HG03575 (cell line): ENCODE results near the gene C9orf152.

Experiments
- ATAC-seq: cut with Tn5 transposase; IDR thresholded peaks from one replicate; pipeline ENCODE4 v1.9.1; 2021; ENCODE audit not compliant: unreplicated experiment, insufficient number of reproducible peaks, low FRiP score; ENCODE audit errors: extremely low read depth

Gene C9orf152

GRCh38 chr9:110187126-110187525 lies 20.8 kb downstream of the C9orf152 start:
- no peak for ATAC-seq

DNA sequence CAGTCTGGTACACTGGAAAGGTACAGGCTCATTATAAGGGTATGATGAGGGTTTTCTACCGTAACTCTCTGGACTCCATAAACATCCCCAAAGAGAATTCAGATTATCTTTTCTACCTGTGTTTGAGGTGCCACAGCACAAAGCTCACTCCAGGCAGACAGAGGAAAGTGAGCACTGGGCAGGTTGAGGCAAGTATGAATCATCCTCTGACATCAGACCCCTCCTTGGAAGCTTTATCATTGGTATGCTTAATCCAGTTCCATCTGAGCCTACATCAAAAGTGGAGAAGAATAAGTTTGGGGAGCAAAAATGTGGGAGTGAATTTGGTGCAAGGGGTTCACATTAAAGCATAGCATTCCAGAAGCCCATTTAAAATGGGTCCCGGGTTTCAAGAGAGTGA lies 21.7 kb downstream of the C9orf152 start:
- ATAC-seq, result no peak

GRCh38 chr9:110185806-110186205 lies 22.2 kb downstream of the C9orf152 start:
- no peak for ATAC-seq

GRCh38 chr9:110183208-110184145 lies 24.5 kb downstream of the C9orf152 start:
- no peak for ATAC-seq

DNA sequence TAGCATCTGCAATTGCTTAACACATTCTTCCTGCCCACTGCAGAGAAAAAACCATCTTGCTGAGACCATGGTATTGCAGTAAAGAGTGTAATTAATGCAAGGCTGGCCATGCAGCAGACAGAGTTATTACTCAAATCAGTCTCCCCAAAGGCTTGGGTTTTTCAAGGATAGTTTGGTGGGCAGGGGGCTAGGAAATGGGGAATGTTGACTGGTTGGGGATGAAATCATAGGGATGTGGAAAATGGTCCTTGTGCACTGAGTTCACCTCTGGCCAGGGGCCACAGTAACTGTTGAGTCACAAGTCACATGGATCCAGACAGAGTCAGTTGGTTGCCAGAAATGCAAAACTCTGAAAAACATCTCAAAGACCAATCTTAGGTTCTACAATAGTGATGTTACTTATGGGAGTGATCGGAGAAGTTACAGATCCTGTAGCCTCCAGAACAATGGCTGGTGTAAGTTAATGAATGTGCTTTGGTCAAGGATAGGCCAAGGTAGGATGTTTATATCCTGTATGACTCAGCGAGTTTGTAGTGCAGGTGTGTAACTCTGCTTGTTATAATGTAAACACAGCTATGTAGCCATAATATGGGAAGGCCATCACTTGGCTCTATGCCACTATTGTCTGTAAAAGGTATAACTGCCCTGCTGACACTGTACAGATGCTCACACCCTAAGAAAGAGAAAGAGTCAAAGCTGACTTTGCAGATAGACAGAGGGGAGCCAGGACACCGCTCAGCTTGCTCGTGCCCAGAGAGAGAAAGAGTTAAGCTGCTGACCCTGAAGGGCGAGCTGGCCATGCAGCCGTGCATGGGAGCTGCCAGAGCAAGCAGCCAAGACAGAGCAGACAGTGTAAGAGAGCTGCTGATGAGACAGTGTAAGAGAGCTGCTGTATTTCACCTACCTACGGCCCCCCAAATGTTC lies 27.2 kb downstream of the C9orf152 start:
- no peak for ATAC-seq

- ATAC-seq, result no peak
Observed at GRCh38 chr9:110179734-110180133, 28.2 kb downstream of the C9orf152 start.

DNA sequence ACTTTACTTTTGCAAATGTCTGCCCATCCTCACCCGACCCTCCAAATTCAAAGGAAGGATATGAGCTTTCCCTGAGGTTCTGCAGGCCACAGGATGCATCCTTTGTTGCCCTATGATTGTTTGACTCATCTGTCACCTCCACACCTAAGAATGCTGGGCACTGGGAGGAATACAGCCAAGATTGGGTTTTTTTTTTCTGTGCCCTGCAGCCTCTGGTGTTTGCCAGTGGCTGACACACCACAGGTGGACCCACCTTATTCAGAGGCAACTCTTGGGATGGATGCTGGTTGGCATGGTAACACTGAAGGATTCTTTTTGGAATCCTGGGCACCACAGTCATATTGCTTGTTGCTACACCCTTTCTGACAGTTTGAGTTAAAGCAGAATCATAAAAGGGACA lies 29.7 kb downstream of the C9orf152 start:
- ATAC-seq, result no peak

DNA sequence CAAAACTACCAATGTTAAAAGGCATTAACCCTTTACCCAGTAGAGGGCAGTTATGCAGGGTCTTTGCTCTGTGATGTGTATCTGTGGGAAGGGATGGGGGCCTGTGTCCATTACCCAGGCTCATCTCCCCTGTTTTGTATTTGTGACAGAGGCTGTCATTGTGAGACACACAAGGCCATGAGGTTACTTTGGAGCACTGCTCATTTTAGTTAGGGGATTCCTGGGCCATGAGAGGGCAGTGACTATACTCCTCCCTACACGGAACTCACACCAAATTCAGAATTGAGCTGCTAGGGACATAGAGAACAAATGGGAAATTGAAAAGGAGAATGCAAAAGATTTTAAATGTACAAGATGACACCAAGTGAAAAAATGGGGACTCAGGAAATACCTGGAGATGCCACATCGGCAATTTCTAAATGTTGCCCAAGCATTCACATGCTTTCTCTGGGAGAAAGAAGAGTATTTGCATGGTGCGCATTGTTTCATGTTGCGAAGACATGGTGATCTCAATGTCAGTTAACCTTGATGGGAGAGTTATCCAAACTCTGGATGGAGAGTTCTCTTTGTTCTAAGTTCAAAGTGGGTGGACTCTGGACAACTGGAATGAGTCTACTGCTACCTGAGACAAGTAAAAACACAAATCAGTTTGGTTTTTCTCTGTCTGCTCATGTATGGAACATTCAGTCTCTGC lies 32.5 kb downstream of the C9orf152 start:
- ATAC-seq, result no peak

GRCh38 chr9:110173322-110173642 lies 34.7 kb downstream of the C9orf152 start:
- ATAC-seq, result no peak

DNA sequence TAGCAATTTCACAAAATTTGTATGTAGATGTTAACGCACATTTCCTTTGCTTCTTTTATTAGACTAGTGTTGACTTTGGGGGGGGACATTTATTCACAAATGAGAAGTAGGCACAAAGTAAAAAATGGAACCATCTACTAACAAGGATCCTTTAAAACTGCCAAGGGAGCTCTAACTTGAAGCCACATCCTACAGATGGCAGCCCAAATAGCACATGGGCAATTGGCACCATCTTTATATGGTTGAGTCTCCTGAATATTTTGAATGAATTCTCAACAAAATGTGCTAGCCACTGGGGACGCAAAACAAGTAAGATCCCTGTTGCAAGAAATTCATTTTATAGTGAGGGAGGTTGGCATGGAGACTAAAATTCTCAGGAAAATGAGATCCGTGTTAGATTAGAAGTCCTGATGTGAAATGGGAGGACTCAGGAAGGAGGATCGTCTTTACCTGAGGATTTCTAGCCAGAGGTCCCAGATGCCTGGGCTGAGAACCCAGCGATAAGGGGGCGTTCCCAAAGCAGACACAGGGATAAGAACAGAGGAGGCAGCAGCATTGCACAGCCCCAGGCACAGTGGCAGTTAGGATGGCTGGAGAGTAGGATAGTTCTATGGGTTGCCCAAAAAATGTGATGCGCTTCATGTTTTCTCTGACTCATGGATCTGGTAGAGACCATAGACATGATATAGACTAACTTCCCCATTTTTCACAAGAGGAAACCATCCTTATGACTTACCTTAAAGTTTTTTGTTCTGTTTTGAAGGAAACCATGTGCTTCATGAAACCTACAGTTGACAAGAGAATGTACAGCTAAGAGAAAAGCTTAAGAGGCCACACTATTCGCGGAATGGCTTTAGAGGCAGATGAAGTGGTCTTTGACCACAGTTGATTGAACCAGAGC lies 37.4 kb downstream of the C9orf152 start:
- ATAC-seq, result no peak

GRCh38 chr9:110168486-110168885 lies 39.5 kb downstream of the C9orf152 start:
- no peak for ATAC-seq

DNA sequence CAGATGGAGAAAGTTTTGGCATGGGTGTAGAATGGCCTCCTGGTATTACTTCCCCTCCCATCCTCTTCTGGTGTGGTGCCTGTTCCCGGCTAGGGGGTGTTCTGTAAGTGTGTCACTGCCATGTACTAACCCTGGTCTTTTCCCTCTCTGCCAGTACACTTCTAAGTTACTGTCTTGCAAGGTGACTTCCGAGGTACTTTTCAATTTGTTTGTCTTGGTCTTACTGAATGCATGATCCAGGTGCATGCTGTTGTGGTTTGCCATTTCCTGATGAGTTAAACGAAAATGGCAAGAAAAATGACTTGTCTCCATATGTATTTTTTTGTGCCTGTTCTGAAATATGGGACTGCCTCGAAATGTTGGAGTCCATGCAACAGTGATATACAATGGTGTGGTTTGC lies 46.0 kb downstream of the C9orf152 start:
- ATAC-seq, result no peak

- ATAC-seq, result no peak
Observed at GRCh38 chr9:110160685-110161084, 47.3 kb downstream of the C9orf152 start.

- ATAC-seq, result no peak
Observed at GRCh38 chr9:110160123-110160522, 47.8 kb downstream of the C9orf152 start.

- ATAC-seq, result no peak
Observed at GRCh38 chr9:110157823-110158664, 49.9 kb downstream of the C9orf152 start.

- peak; percentile 63 for ATAC-seq
Observed at GRCh38 chr9:110156902-110157301, 51.1 kb downstream of the C9orf152 start.

DNA sequence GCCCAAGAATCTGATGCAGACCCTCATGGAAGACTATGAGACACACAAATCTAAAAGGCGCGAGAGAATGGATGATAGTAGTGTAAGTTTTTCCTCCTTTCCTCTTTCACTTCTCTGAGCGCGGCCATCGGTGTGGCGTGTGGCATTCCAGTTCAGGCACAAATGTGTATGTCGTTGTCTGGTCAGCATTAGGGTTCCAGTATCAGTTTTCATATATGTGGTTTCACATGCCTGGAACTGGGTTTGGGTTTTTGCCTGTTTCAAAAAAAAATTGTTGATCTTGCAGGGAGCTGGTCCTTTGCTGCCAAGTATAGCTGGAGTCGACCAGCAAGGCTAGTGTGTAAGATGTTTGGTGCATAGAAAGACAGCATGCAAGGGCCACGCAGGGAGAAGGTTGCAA lies 51.5 kb downstream of the C9orf152 start:
- no peak for ATAC-seq

DNA sequence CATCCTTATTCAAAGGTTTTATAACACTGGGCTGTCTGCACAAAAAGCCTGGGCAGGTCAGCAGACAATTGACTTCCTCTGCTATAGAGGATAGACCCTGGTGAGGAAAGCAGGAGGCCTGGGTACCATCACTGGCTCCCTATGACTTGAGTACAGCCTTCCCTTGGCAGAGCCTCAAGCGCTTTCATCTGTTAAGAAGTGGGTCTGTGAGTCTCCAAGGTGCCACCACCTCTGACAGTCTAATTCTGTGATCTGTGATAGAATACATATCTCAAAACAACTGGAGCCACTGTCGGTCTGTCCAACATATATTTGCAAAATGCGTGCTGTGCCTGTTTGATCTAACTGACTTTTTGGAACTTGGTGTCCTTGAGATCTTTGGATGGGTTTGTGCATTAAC lies 52.2 kb downstream of the C9orf152 start:
- ATAC-seq, result no peak
